ENCODE data around the gene ARHGAP29. TPM values are rescaled to one million over a fixed set of nuclear protein-coding genes. Genes with fewer than 3 reads are reported as not detected.

ARHGAP29 gene
- total and polyA plus RNA-seq, 2 donors (not counting 1 experiment from before 2014, with no cell fraction given): 26.6 to 37.3 TPM

DNA sequence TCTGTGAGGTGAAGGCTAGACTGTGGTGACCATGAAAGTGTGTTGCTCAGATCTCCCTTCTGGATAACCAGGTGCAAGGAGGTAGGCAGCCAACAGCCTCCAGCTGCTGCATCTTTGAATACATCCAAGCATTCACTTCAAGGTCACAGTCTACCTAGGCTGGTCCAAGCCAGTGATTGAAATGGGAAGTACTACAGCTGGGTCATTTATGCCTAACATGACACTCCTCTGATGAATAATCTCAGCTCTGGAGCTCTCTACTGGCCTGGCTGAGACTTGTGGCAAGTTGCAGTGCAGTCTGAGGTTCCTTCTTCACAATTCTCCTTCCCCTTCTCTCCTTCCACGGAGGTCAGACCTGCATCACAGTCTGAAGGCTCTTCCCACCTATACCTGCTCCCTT lies 35.0 kb upstream of the ARHGAP29 start:
- Histone ChIP-seq H3K27me3 (ENCODE audit: control insufficient read depth, insufficient read depth, low read length) (no peaks in the 10 kb centered on the region), H3K79me2 (ENCODE audit: control insufficient read depth, insufficient read depth, low read length) (no peaks in the 10 kb centered on the region), H3K27ac (ENCODE audit: insufficient read depth, low read length) (no peak overlapping the region), H2AFZ (ENCODE audit: low read length) (no peak overlapping the region), H4K20me1 (ENCODE audit: control insufficient read depth, extremely low read depth, insufficient read depth, low read length) (no peaks in the 10 kb centered on the region), H3K4me1 (ENCODE audit: control insufficient read depth, extremely low read depth, insufficient read depth, low read length) (peaks cover 15% of the 10 kb centered on the region), H3K4me3 (replicated peaks in 1 of 4; ENCODE audit: control extremely low read depth in 1 of 4, insufficient read depth in 1 of 4, low read depth in 3 of 4, low read length in 4 of 4) (no peak overlapping the region), H3K9ac (ENCODE audit: insufficient read depth, low read length) (no peak overlapping the region), H3K36me3 (ENCODE audit: control insufficient read depth, insufficient read depth, low read length) (no peaks in the 10 kb centered on the region), H3K4me2 (ENCODE audit: extremely low read depth, insufficient read depth, low read length) (no peak overlapping the region), H3K9me3 (ENCODE audit: control insufficient read depth, insufficient read depth, low read depth, low read length) (no peaks in the 10 kb centered on the region)
- DNase-seq (ENCODE audit: low read depth in 2 of 2): no peak
- TF ChIP-seq EZH2 (IDR thresholded peaks at IDR 0.05; ENCODE audit: low read length, missing control alignments): no peak
- TF ChIP-seq, protein P1, sequence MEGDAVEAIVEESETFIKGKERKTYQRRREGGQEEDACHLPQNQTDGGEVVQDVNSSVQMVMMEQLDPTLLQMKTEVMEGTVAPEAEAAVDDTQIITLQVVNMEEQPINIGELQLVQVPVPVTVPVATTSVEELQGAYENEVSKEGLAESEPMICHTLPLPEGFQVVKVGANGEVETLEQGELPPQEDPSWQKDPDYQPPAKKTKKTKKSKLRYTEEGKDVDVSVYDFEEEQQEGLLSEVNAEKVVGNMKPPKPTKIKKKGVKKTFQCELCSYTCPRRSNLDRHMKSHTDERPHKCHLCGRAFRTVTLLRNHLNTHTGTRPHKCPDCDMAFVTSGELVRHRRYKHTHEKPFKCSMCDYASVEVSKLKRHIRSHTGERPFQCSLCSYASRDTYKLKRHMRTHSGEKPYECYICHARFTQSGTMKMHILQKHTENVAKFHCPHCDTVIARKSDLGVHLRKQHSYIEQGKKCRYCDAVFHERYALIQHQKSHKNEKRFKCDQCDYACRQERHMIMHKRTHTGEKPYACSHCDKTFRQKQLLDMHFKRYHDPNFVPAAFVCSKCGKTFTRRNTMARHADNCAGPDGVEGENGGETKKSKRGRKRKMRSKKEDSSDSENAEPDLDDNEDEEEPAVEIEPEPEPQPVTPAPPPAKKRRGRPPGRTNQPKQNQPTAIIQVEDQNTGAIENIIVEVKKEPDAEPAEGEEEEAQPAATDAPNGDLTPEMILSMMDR (conservative IDR thresholded peaks at IDR 0.05 in 1 of 2, IDR thresholded peaks at IDR 0.05 in 1 of 2; ENCODE audit: low read depth in 1 of 2, low read length in 2 of 2): no peak

DNA sequence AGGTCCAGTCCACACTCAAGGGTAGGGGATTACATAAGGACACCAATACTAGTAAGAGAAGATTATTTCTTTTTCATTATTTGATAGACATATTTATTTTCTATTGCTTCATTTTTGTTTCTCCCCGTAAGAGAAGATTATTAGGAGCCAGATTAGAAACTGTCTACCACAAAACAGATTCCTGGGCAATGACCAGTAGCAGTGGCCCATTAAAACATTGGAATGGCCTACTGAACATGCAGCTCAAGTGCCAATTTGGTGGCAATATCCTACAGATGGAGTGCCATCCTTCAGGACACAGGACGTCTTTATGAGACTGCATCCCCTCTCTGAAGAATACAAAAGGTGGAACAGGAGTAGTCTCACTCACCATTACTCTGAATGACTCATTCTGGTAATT lies 34.0 kb upstream of the ARHGAP29 start:
- Histone ChIP-seq H3K36me3 (ENCODE audit: control insufficient read depth, insufficient read depth, low read length) (no peaks in the 10 kb centered on the region), H4K20me1 (ENCODE audit: control insufficient read depth, extremely low read depth, insufficient read depth, low read length) (no peaks in the 10 kb centered on the region), H3K27me3 (ENCODE audit: control insufficient read depth, insufficient read depth, low read length) (no peaks in the 10 kb centered on the region), H3K27ac (ENCODE audit: insufficient read depth, low read length) (no peak overlapping the region), H3K4me1 (ENCODE audit: control insufficient read depth, extremely low read depth, insufficient read depth, low read length) (peaks cover 15% of the 10 kb centered on the region), H3K4me2 (ENCODE audit: extremely low read depth, insufficient read depth, low read length) (no peak overlapping the region), H3K9me3 (ENCODE audit: control insufficient read depth, insufficient read depth, low read depth, low read length) (no peaks in the 10 kb centered on the region), H3K79me2 (ENCODE audit: control insufficient read depth, insufficient read depth, low read length) (no peaks in the 10 kb centered on the region), H3K9ac (ENCODE audit: insufficient read depth, low read length) (no peak overlapping the region), H2AFZ (ENCODE audit: low read length) (no peak overlapping the region), H3K4me3 (replicated peaks in 1 of 4; ENCODE audit: control extremely low read depth in 1 of 4, insufficient read depth in 1 of 4, low read depth in 3 of 4, low read length in 4 of 4) (no peak overlapping the region)
- peak in 1 of 2 donors; percentile 39 for DNase-seq (ENCODE audit: low read depth in 2 of 2)
- TF ChIP-seq EZH2 (IDR thresholded peaks at IDR 0.05; ENCODE audit: low read length, missing control alignments): no peak
- TF ChIP-seq, protein P1 (conservative IDR thresholded peaks at IDR 0.05 in 1 of 2, IDR thresholded peaks at IDR 0.05 in 1 of 2; ENCODE audit: low read depth in 1 of 2, low read length in 2 of 2): no peak

DNA sequence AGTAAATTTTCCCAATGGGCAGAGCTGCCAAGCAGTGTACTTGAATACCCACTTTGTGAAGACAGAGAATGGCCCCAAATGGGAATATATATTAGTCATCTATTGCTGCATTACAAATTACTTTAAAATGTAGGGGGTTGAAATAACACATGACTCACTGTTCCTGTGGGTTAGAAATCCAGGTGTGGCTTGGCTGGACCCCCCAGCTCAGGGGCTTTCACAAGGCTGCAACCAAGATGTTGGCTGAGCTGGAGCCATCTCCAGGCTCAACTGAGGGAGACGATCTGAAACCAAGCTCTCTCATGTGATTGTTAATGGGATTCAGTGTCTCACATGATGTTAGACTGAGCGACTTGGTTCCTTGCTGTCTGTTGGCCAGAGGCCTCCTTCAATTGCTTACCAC lies 33.4 kb upstream of the ARHGAP29 start:
- Histone ChIP-seq H4K20me1 (ENCODE audit: control insufficient read depth, extremely low read depth, insufficient read depth, low read length) (no peaks in the 10 kb centered on the region), H3K27me3 (ENCODE audit: control insufficient read depth, insufficient read depth, low read length) (no peaks in the 10 kb centered on the region), H3K9me3 (ENCODE audit: control insufficient read depth, insufficient read depth, low read depth, low read length) (no peaks in the 10 kb centered on the region), H3K4me3 (replicated peaks in 1 of 4; ENCODE audit: control extremely low read depth in 1 of 4, insufficient read depth in 1 of 4, low read depth in 3 of 4, low read length in 4 of 4) (no peak overlapping the region), H3K4me2 (ENCODE audit: extremely low read depth, insufficient read depth, low read length) (peak overlapping the region; percentile 46), H3K9ac (ENCODE audit: insufficient read depth, low read length) (no peak overlapping the region), H3K36me3 (ENCODE audit: control insufficient read depth, insufficient read depth, low read length) (no peaks in the 10 kb centered on the region), H2AFZ (ENCODE audit: low read length) (no peak overlapping the region), H3K27ac (ENCODE audit: insufficient read depth, low read length) (no peak overlapping the region), H3K4me1 (ENCODE audit: control insufficient read depth, extremely low read depth, insufficient read depth, low read length) (peaks cover 17% of the 10 kb centered on the region), H3K79me2 (ENCODE audit: control insufficient read depth, insufficient read depth, low read length) (no peaks in the 10 kb centered on the region)
- DNase-seq (ENCODE audit: low read depth in 2 of 2): peak; percentile 53 to 93
- TF ChIP-seq, protein P1 (conservative IDR thresholded peaks at IDR 0.05 in 1 of 2, IDR thresholded peaks at IDR 0.05 in 1 of 2; ENCODE audit: low read depth in 1 of 2, low read length in 2 of 2): no peak
- TF ChIP-seq EZH2 (IDR thresholded peaks at IDR 0.05; ENCODE audit: low read length, missing control alignments): no peak

All from fibroblast of lung (primary cell).